OCI-LY7 (cell line): Measurements from ENCODE around the gene CD99. TPM values are rescaled to one million over a fixed set of nuclear protein-coding genes. Genes with fewer than 3 reads are reported as not detected.

Source experiments
- BruUV-seq: library from RNA; stranded (reverse); fragments of 400-500 nt; replicated peaks from 2 replicates; lab custom pipeline; 2021; lab: Mats Ljungman, UMichigan
- CTCF ChIA-PET: fragments of 300-600 bp; sonication (Branson Sonifier 250); formaldehyde crosslinking; loops from one replicate; lab custom pipeline; 2022; ENCODE audit warnings: antibody characterized with exemption; ENCODE audit not compliant: unreplicated experiment; lab: Charles Lee
- POLR2A ChIA-PET: fragments of 300-600 bp; sonication (Branson Sonifier 250); formaldehyde crosslinking; loops from one replicate; lab custom pipeline; 2022; ENCODE audit warnings: antibody characterized with exemption; lab: Charles Lee
- DNase-seq: peaks from one replicate; pipeline ENCODE4 v3.0.0-alpha.2; 2015; ENCODE audit warnings: low spot score
- H2AFZ ChIP-seq: fragments of 200-600 bp; sonication (generic), shearing (Covaris generic); 2 replicates; pipeline ENCODE4 v1.6.1; 2014; ENCODE audit warnings: mild to moderate bottlenecking, antibody characterized with exemption, low read length, moderate library complexity
- H3K27ac ChIP-seq: fragments of 200-600 bp; sonication (generic); 2 replicates; pipeline ENCODE4 v1.5.1; 2014; ENCODE audit warnings: mixed run types, low read depth, mild to moderate bottlenecking, moderate library complexity, low read length, inconsistent platforms; ENCODE audit not compliant: poor library complexity, severe bottlenecking
- H3K36me3 ChIP-seq: fragments of 200-600 bp; sonication (generic); 2 replicates; pipeline ENCODE4 v1.6.1; 2014; ENCODE audit warnings: mild to moderate bottlenecking, antibody characterized with exemption, low read length, moderate library complexity, mixed read lengths; ENCODE audit not compliant: insufficient read depth
- H3K4me1 ChIP-seq: fragments of 200-600 bp; sonication (generic); 2 replicates; pipeline ENCODE4 v1.5.1; 2014; ENCODE audit warnings: mild to moderate bottlenecking, low read length; ENCODE audit not compliant: insufficient read depth, poor library complexity, severe bottlenecking
- H3K4me2 ChIP-seq: fragments of 200-600 bp; sonication (generic); 2 replicates; pipeline ENCODE4 v1.6.1; 2014; ENCODE audit warnings: mild to moderate bottlenecking, low read length
- H3K4me3 ChIP-seq: fragments of 200-600 bp; sonication (generic); 2 replicates; pipeline ENCODE4 v1.5.1; 2014; ENCODE audit warnings: mild to moderate bottlenecking, low read depth, low read length; ENCODE audit not compliant: poor library complexity, severe bottlenecking
- H3K79me2 ChIP-seq: fragments of 200-600 bp; sonication (generic); 2 replicates; pipeline ENCODE4 v1.6.1; 2016; ENCODE audit warnings: low read depth, mild to moderate bottlenecking, low read length, moderate library complexity, mixed read lengths; ENCODE audit not compliant: insufficient read depth
- H3K9me2 ChIP-seq: fragments of 200-600 bp; sonication (generic); 2 replicates; pipeline ENCODE4 v1.6.1; 2016; ENCODE audit warnings: mild to moderate bottlenecking, low read length, mixed read lengths; ENCODE audit not compliant: insufficient read depth
- H3K9me3 ChIP-seq: fragments of 200-600 bp; sonication (generic); 2 replicates; pipeline ENCODE4 v1.6.1; 2014; ENCODE audit warnings: mild to moderate bottlenecking, mixed run types, low read length, mixed read lengths
- H4K20me1 ChIP-seq: fragments of 200-600 bp; sonication (generic); 2 replicates; pipeline ENCODE4 v1.6.1; 2014; ENCODE audit warnings: mild to moderate bottlenecking, antibody characterized with exemption, low read length, moderate library complexity, mixed read lengths; ENCODE audit not compliant: insufficient read depth
- EZH2phosphoT487 ChIP-seq: fragments of 200-600 bp; sonication (generic); IDR thresholded peaks from 2 replicates; pipeline ENCODE4 v1.6.1; 2018; ENCODE audit warnings: low read depth, borderline replicate concordance, mild to moderate bottlenecking, mixed run types, antibody characterized with exemption, low read length, moderate library complexity, mixed read lengths
- intact Hi-C: fragments of 100-400 bp; cut with micrococcal nuclease; formaldehyde crosslinking; loops from one replicate; pipeline ENCODE4 v1.10.0; 2022; ENCODE audit not compliant: unreplicated experiment
- total RNA-seq, 2 experiments: library from RNA; depleted of rRNA in 1 of 2; stranded (reverse); fragments of >200 nt in 1 of 2; shearing (Covaris generic) in 1 of 2; gene quantifications; 2 replicates each; pipeline ENCODE4 v1.2.3, GENCODE V29; 2014 to 2022
- TF ChIP-seq, protein P1 (sequence below): fragments of 200-600 bp; sonication (generic); conservative IDR thresholded peaks from 2 replicates; pipeline ENCODE4 v1.5.1; 2014; ENCODE audit warnings: mild to moderate bottlenecking, antibody characterized with exemption, low read length, moderate library complexity, mixed read lengths

CD99 gene
- total RNA-seq, 2 experiments from 2014 or later, result 80.7 to 119 TPM

GRCh38 chrX:2696698-2697215, 5.7 kb downstream of the CD99 start:
- peak overlapping the region; percentile 38 for H3K4me3 ChIP-seq
- peaks cover 2% of the 10 kb centered on the region; the same call in 1 of the 2 replicates for H4K20me1 ChIP-seq
- H3K4me2 ChIP-seq, result peak overlapping the region; percentile 58

DNA sequence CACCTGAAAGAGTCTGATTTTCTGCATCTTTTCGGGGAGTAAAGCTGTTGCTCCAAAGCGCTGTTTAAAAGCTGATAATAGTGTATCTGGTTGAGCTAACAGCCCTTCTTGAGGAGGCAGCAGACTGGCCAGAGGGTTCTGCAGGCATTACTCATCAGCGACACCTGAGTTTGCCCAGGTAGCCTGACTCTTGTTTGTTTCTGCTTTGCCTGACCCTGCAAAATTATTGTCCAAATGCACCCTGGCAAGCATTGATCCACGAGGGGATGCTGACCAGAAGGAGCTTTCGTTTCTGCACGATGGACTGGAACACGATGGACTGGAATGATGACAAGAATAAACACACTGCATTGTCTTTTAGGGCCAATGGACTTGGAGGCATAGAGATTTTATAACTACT, 6.2 kb downstream of the CD99 start:
- Histone ChIP-seq H3K4me1 (peaks cover 71% of the 10 kb centered on the region), H3K36me3 (peaks cover 23% of the 10 kb centered on the region), H2AFZ (no peak overlapping the region), H4K20me1 (peaks cover 5% of the 10 kb centered on the region; the same call in 1 of the 2 replicates), H3K27ac (no peak overlapping the region), H3K9me2 (no peaks in the 10 kb centered on the region), H3K9me3 (no peaks in the 10 kb centered on the region), H3K4me2 (peak overlapping the region; percentile 58), H3K79me2 (peaks cover 75% of the 10 kb centered on the region; the same call in 1 of the 2 replicates), H3K4me3 (peak overlapping the region; percentile 38)
- ChIA-PET CTCF (no interaction called here), POLR2A (no interaction called here)
- intact Hi-C loops, result loop anchor here (10.0 kb wide), 1 partner anchor 183 kb away; no protein-coding TSS in a partner anchor
- DNase-seq, result no peak
- no TSS peak for BruUV-seq
- TF ChIP-seq EZH2phosphoT487, result no peak
- TF ChIP-seq, protein P1, sequence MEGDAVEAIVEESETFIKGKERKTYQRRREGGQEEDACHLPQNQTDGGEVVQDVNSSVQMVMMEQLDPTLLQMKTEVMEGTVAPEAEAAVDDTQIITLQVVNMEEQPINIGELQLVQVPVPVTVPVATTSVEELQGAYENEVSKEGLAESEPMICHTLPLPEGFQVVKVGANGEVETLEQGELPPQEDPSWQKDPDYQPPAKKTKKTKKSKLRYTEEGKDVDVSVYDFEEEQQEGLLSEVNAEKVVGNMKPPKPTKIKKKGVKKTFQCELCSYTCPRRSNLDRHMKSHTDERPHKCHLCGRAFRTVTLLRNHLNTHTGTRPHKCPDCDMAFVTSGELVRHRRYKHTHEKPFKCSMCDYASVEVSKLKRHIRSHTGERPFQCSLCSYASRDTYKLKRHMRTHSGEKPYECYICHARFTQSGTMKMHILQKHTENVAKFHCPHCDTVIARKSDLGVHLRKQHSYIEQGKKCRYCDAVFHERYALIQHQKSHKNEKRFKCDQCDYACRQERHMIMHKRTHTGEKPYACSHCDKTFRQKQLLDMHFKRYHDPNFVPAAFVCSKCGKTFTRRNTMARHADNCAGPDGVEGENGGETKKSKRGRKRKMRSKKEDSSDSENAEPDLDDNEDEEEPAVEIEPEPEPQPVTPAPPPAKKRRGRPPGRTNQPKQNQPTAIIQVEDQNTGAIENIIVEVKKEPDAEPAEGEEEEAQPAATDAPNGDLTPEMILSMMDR, result no peak

More at GRCh38 chrX:2696698-2697215, 5.7 kb downstream of the CD99 start:
- Histone ChIP-seq H2AFZ (no peak overlapping the region), H3K4me1 (peaks cover 66% of the 10 kb centered on the region), H3K9me3 (no peaks in the 10 kb centered on the region), H3K79me2 (peaks cover 75% of the 10 kb centered on the region; the same call in 1 of the 2 replicates), H3K36me3 (peaks cover 23% of the 10 kb centered on the region), H3K27ac (peak overlapping the region; percentile 10), H3K9me2 (no peaks in the 10 kb centered on the region)
- DNase-seq, result peak; percentile 38
- BruUV-seq, result no TSS peak
- ChIA-PET POLR2A (no interaction called here), CTCF (no interaction called here)
- intact Hi-C loops, result loop anchor here (10.0 kb wide), 1 partner anchor 182 kb away; no protein-coding TSS in a partner anchor
- TF ChIP-seq, protein P1, result no peak
- no peak for TF ChIP-seq EZH2phosphoT487

DNA sequence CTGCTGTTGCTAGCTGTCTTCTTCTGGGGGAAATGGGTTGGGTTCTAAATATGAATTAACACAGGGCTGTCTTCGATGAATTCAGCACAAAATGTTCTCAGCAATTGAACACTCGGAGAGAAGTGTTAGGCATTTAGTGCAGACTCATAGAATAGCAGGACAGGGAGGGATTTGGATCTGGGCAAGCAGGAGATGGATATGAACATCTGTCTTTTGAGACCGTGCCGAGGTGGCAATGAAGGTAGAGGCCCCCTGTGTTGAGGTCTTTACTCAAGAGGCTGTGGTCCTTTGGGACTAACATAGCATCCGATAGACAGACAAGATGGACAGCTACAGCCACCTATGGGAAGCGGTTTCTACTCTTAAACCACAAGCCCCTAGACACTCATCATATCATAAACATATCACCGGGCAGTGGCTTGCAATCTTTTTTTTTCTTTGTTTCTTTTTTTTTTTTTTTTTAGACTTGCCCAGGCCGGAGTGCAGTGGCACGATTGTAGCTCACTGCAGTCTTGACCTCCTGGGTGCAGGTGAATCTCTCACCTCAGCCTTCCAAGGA, 6.7 kb downstream of the CD99 start:
- CTCF ChIA-PET, result no interaction called here
- Histone ChIP-seq H3K4me2 (peak overlapping the region; percentile 58), H4K20me1 (peaks cover 5% of the 10 kb centered on the region; the same call in 1 of the 2 replicates), H3K27ac (no peak overlapping the region), H3K9me3 (no peaks in the 10 kb centered on the region), H3K79me2 (peaks cover 75% of the 10 kb centered on the region; the same call in 1 of the 2 replicates), H3K9me2 (no peaks in the 10 kb centered on the region), H2AFZ (no peak overlapping the region), H3K36me3 (peaks cover 23% of the 10 kb centered on the region), H3K4me1 (peaks cover 72% of the 10 kb centered on the region), H3K4me3 (peak overlapping the region; percentile 38)
- peak; percentile 65 for DNase-seq
- TF ChIP-seq, protein P1, result no peak
- TF ChIP-seq EZH2phosphoT487, result no peak
- no TSS peak for BruUV-seq
- POLR2A ChIA-PET, result no interaction called here
- intact Hi-C loops, result loop anchor here (10.0 kb wide), 1 partner anchor 183 kb away; no protein-coding TSS in a partner anchor
